Psoas muscle (tissue), 8 donors: ENCODE results near the gene KTI12. TPM values are rescaled to one million over a fixed set of nuclear protein-coding genes. Genes with fewer than 3 reads are reported as not detected.
A peak's percentile ranks its signal among the peaks of the same experiment; 100 is the strongest.
"Not testable (repeated sequence)": the region's sequence is repeated elsewhere in the genome, so short reads cannot be mapped to it uniquely, and the experiment has no call there.

Source experiments
- ATAC-seq, 4 donors: fragments of 200-7000 bp; cut with Tn5 transposase; one replicate each; pipeline ENCODE4 v1.9.1; 2020; ENCODE audit warnings: moderate library complexity in 3 of 4, mild to moderate bottlenecking in 2 of 4
- DNase-seq, 2 donors: peaks; one replicate each; pipeline ENCODE4 v3.0.0-alpha.2; 2020
- H3K27ac ChIP-seq: fragments of 200-600 bp; one replicate; pipeline ENCODE4 v1.8.0; 2022
- H3K27me3 ChIP-seq, 3 donors: fragments of 200-600 bp in 1 of 3; one replicate each; pipeline versions ENCODE4 v1.6.1 to v1.8.0; 2013 to 2022; ENCODE audit warnings: low read length in 2 of 3, mild to moderate bottlenecking in 2 of 3, moderate library complexity in 1 of 3; ENCODE audit not compliant: insufficient read depth in 3 of 3
- H3K36me3 ChIP-seq, 2 donors: fragments of 200-600 bp in 1 of 2; one replicate each; pipeline versions ENCODE4 v1.6.1 to v1.8.0; 2013 to 2022; ENCODE audit warnings: low read depth in 1 of 2, mild to moderate bottlenecking in 1 of 2, moderate library complexity in 1 of 2; ENCODE audit not compliant: insufficient read depth in 1 of 2
- H3K4me1 ChIP-seq: fragments of 200-600 bp; one replicate; pipeline ENCODE4 v1.8.0; 2022
- H3K4me3 ChIP-seq: fragments of 200-600 bp; one replicate; pipeline ENCODE4 v1.8.0; 2022; ENCODE audit warnings: mild to moderate bottlenecking
- H3K9me3 ChIP-seq: fragments of 200-600 bp; one replicate; pipeline ENCODE4 v1.8.0; 2022
- CTCF ChIP-seq: fragments of 200-600 bp; IDR thresholded peaks from one replicate; pipeline ENCODE4 v1.8.0; 2022; ENCODE audit warnings: antibody characterized with exemption
- WGBS, 3 donors: extraction: QIAGEN DNeasy Blood & Tissue Kit; methylation state at CpG; one replicate each; pipeline versions ENCODE4 v1.1.6 to v1.1.7; 2013; 5-methylcytosine and 5-hydroxymethylcytosine counted together
- intact Hi-C, 2 donors: fragments of 100-400 bp; cut with DNase I; formaldehyde crosslinking; loops; one replicate each; pipeline versions ENCODE4 v1.11.0 to v1.14.2; 2022
- polyA plus RNA-seq, 3 donors: library from polyadenylated mRNA; stranded (reverse); fragments of 200-250 nt; gene quantifications; one replicate each; pipeline ENCODE4 v1.2.3, GENCODE V29; 2013
- total RNA-seq, 4 donors: library from RNA; stranded (reverse); fragmentation: NEBNext Ultra II Directional in 2 of 4; extraction: Animal tissue kit (Norgen Biotek cat#: 25700) in 2 of 4; gene quantifications; one replicate each; pipeline versions ENCODE4 v1.2.1 to v1.2.4, GENCODE V29; 2021 to 2023
- donor health status: healthy with polysubstance abuse.
- donor health status: DM: no; HTN: no; CAD: no; lungs with moderate emphysema.
- donor health status: Bipolar disorder and iron deficiency.
- donor health status: healthy.
- donor health status: DM: yes; HTN: yes; CAD: no.
- donor health status: DM: no; HTN: no; CAD: no.
- donor health status: DM: no; HTN: no; CAD: no.
- donor health status: DM: yes; HTN: yes; CAD: no.

The KTI12 gene
- total and polyA plus RNA-seq, 7 donors, result 2.3 to 12.9 (median 5.3) TPM

- intact Hi-C loops, result loop anchor here in 1 of 2 donors (2.0 kb wide), 1 partner anchor 24 kb away; the partner anchor contains the start of gene BTF3L4
- TF ChIP-seq CTCF, result no peak
- H3K9me3 ChIP-seq, result no peaks in the 10 kb centered on the region
- no peaks in the 10 kb centered on the region for H3K27me3 ChIP-seq
- ATAC-seq (peak; percentile 60 to 71 (median 65)), DNase-seq (peak; percentile 60 to 67)
- peaks cover 19% of the 10 kb centered on the region for H3K4me1 ChIP-seq
- H3K36me3 ChIP-seq, result peaks cover 0 to 14% of the 10 kb centered on the region in 2 donors
- peak overlapping the region; percentile 92 for H3K4me3 ChIP-seq
- WGBS, 3 donors, result 5 to 8% (median 5%) methylated on average over 23 to 24 of the region's 24 CpGs
- H3K27ac ChIP-seq, result peak overlapping the region; percentile 93
Observed at GRCh38 chr1:52032785-52033131, 852 bp downstream of the KTI12 start.

GRCh38 chr1:52032124-52032784 lies 1.4 kb downstream of the KTI12 start:
- 58 to 67% (median 61%) methylated on average over 5 of the region's 5 CpGs for WGBS, 3 donors
- Histone ChIP-seq H3K27me3 (no peaks in the 10 kb centered on the region), H3K27ac (peak overlapping the region; percentile 93), H3K4me1 (peaks cover 19% of the 10 kb centered on the region), H3K4me3 (peak overlapping the region; percentile 92), H3K9me3 (no peaks in the 10 kb centered on the region), H3K36me3 (peaks cover 0 to 14% of the 10 kb centered on the region in 2 donors)
- intact Hi-C loops, result loop anchor here in 1 of 2 donors (2.0 kb wide), 1 partner anchor 25 kb away; the partner anchor contains the start of gene BTF3L4
- DNase-seq (no peak), ATAC-seq (peak in 1 of 4 donors; percentile 15)
- no peak for TF ChIP-seq CTCF

- ATAC-seq, H3K27me3 ChIP-seq, H3K9me3 ChIP-seq, H3K27ac ChIP-seq, H3K4me3 ChIP-seq, intact Hi-C loops, DNase-seq: not testable (repeated sequence)
- peaks cover 15% of the 10 kb centered on the region for H3K4me1 ChIP-seq
- 71 to 80% (median 74%) methylated on average over 5 of the region's 5 CpGs for WGBS, 3 donors
- H3K36me3 ChIP-seq, result peaks cover 4 to 34% of the 10 kb centered on the region in 2 donors
Observed at GRCh38 chr1:52028839-52029238, 4.8 kb downstream of the KTI12 start.

GRCh38 chr1:52028328-52028727 lies 5.3 kb downstream of the KTI12 start:
- ATAC-seq (no peak), DNase-seq (no peak)
- H3K4me3 ChIP-seq, result no peak overlapping the region
- intact Hi-C loops, result no loop called here
- H3K27ac ChIP-seq, result no peak overlapping the region
- no peaks in the 10 kb centered on the region for H3K27me3 ChIP-seq
- 87 to 96% (median 94%) methylated on average over 1 of the region's 1 CpG for WGBS, 3 donors
- H3K9me3 ChIP-seq, result no peaks in the 10 kb centered on the region
- peaks cover 7 to 39% of the 10 kb centered on the region in 2 donors for H3K36me3 ChIP-seq
- no peak for TF ChIP-seq CTCF
- peaks cover 15% of the 10 kb centered on the region for H3K4me1 ChIP-seq

GRCh38 chr1:52026278-52026677 lies 7.3 kb downstream of the KTI12 start:
- 95 to 98% (median 96%) methylated on average over 2 of the region's 2 CpGs for WGBS, 3 donors
- no peak overlapping the region for H3K27ac ChIP-seq
- no peaks in the 10 kb centered on the region for H3K27me3 ChIP-seq
- ATAC-seq (no peak), DNase-seq (no peak)
- H3K36me3 ChIP-seq, result peaks cover 15 to 57% of the 10 kb centered on the region in 2 donors
- no peak for TF ChIP-seq CTCF
- H3K4me1 ChIP-seq, result peaks cover under 1% of the 10 kb centered on the region
- no peaks in the 10 kb centered on the region for H3K9me3 ChIP-seq
- intact Hi-C loops, result no loop called here
- no peak overlapping the region for H3K4me3 ChIP-seq
